ENCODE results near the gene MTFR1L. TPM values are rescaled to one million over a fixed set of nuclear protein-coding genes. Genes with fewer than 3 reads are reported as not detected.

The MTFR1L gene
- total and polyA plus RNA-seq, 9 of the 15 experiments (the other 6 are each of a cell fraction or from before 2014, with no cell fraction given) = 41.4 to 98.5 (median 53.7) TPM

DNA sequence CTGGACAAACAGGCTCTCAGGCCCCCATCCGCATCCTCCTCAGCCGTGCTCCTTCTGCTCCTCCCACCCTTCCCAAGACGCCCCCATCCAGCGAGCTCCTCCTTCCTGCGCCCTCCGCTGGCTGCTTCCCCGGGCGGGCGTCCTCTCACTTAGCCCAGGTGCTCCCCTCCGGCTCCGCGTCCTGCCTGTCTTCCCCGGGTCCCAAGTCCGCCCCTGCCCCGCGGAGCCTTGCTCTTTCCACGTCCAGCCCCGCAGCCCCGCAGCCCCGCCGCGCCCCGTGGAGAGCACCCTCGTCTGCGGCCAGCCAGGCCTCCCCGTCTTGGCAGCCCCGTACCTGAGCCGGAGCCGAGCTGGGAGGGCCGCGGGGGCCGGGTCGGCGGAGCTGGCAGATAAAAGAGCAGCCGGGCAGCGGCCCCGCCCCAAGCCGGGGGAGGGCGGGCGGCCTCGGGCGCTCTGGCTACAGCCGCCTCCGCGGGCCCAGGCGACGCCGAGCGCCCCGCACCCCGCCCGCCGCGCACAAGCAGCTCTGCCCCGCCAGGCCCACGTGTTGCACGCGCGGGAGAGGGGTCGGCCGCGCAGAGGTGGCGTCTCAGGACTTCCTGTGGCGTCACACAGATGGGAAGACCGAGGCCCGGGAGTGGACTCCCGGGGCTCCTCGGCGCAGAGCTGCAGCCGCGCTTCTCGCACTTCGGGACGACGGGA is 55.6 kb downstream of the MTFR1L start, which contains the start of gene PAQR7 (continued):
- peak; percentile 99 for TF ChIP-seq GATAD2B (IDR thresholded peaks at IDR 0.05; ENCODE audit: borderline replicate concordance)
- TF ChIP-seq SOX6 (IDR thresholded peaks at IDR 0.05) = peak; percentile 50; the same call in 1 of the 2 replicates
- TF ChIP-seq BDP1 (IDR thresholded peaks at IDR 0.05; ENCODE audit: insufficient read depth, insufficient read length) = no peak
- no peak for TF ChIP-seq ZNF77 (CRISPR knock-in tag; IDR thresholded peaks at IDR 0.05)
- TF ChIP-seq XRCC5 (IDR thresholded peaks at IDR 0.05; ENCODE audit: low read depth, low read length) = no peak
- no peak for TF ChIP-seq ZC3H4 (CRISPR knock-in tag; IDR thresholded peaks at IDR 0.05; ENCODE audit: borderline replicate concordance)
- peak; percentile 7; the same call in 1 of the 2 replicates for TF ChIP-seq MIER1 (IDR thresholded peaks at IDR 0.05; ENCODE audit: low read depth)
- TF ChIP-seq, protein P1, sequence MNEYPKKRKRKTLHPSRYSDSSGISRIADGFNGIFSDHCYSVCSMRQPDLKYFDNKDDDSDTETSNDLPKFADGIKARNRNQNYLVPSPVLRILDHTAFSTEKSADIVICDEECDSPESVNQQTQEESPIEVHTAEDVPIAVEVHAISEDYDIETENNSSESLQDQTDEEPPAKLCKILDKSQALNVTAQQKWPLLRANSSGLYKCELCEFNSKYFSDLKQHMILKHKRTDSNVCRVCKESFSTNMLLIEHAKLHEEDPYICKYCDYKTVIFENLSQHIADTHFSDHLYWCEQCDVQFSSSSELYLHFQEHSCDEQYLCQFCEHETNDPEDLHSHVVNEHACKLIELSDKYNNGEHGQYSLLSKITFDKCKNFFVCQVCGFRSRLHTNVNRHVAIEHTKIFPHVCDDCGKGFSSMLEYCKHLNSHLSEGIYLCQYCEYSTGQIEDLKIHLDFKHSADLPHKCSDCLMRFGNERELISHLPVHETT (CRISPR knock-in tag; conservative IDR thresholded peaks at IDR 0.05 in 1 of 2, IDR thresholded peaks at IDR 0.05 in 1 of 2) = peak in 1 of 2 experiments; percentile 74; a peak in 2 of 4 replicates
- TF ChIP-seq, protein P2, sequence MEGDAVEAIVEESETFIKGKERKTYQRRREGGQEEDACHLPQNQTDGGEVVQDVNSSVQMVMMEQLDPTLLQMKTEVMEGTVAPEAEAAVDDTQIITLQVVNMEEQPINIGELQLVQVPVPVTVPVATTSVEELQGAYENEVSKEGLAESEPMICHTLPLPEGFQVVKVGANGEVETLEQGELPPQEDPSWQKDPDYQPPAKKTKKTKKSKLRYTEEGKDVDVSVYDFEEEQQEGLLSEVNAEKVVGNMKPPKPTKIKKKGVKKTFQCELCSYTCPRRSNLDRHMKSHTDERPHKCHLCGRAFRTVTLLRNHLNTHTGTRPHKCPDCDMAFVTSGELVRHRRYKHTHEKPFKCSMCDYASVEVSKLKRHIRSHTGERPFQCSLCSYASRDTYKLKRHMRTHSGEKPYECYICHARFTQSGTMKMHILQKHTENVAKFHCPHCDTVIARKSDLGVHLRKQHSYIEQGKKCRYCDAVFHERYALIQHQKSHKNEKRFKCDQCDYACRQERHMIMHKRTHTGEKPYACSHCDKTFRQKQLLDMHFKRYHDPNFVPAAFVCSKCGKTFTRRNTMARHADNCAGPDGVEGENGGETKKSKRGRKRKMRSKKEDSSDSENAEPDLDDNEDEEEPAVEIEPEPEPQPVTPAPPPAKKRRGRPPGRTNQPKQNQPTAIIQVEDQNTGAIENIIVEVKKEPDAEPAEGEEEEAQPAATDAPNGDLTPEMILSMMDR (IDR thresholded peaks at IDR 0.05 in 2 of 3, conservative IDR thresholded peaks at IDR 0.05 in 1 of 3; ENCODE audit: insufficient read depth in 2 of 3, low read depth in 1 of 3, low read length in 3 of 3) = peak in 2 of 3 experiments; percentile 18 to 23; a peak in 2 of 6 replicates
- 0 out of 2 replicates have a peak, but pooled peaks have one; percentile 26 for TF ChIP-seq GTF2A2 (tag; IDR thresholded peaks at IDR 0.05)
- TF ChIP-seq, protein P3, sequence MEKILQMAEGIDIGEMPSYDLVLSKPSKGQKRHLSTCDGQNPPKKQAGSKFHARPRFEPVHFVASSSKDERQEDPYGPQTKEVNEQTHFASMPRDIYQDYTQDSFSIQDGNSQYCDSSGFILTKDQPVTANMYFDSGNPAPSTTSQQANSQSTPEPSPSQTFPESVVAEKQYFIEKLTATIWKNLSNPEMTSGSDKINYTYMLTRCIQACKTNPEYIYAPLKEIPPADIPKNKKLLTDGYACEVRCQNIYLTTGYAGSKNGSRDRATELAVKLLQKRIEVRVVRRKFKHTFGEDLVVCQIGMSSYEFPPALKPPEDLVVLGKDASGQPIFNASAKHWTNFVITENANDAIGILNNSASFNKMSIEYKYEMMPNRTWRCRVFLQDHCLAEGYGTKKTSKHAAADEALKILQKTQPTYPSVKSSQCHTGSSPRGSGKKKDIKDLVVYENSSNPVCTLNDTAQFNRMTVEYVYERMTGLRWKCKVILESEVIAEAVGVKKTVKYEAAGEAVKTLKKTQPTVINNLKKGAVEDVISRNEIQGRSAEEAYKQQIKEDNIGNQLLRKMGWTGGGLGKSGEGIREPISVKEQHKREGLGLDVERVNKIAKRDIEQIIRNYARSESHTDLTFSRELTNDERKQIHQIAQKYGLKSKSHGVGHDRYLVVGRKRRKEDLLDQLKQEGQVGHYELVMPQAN (IDR thresholded peaks at IDR 0.05; ENCODE audit: borderline replicate concordance) = peak; percentile 9; the same call in 1 of the 2 replicates
- peak; percentile 7 for TF ChIP-seq HNRNPLL (IDR thresholded peaks at IDR 0.05; ENCODE audit: low read depth, low read length, poor library complexity, severe bottlenecking)
- no peak for TF ChIP-seq BRD4 (IDR thresholded peaks at IDR 0.05)
- peak; percentile 87 for TF ChIP-seq RBFOX2 (IDR thresholded peaks at IDR 0.05; ENCODE audit: low read depth, low read length)
- TF ChIP-seq ZNF431 (CRISPR knock-in tag; IDR thresholded peaks at IDR 0.05) = peak; percentile 83
- TF ChIP-seq, protein P4, sequence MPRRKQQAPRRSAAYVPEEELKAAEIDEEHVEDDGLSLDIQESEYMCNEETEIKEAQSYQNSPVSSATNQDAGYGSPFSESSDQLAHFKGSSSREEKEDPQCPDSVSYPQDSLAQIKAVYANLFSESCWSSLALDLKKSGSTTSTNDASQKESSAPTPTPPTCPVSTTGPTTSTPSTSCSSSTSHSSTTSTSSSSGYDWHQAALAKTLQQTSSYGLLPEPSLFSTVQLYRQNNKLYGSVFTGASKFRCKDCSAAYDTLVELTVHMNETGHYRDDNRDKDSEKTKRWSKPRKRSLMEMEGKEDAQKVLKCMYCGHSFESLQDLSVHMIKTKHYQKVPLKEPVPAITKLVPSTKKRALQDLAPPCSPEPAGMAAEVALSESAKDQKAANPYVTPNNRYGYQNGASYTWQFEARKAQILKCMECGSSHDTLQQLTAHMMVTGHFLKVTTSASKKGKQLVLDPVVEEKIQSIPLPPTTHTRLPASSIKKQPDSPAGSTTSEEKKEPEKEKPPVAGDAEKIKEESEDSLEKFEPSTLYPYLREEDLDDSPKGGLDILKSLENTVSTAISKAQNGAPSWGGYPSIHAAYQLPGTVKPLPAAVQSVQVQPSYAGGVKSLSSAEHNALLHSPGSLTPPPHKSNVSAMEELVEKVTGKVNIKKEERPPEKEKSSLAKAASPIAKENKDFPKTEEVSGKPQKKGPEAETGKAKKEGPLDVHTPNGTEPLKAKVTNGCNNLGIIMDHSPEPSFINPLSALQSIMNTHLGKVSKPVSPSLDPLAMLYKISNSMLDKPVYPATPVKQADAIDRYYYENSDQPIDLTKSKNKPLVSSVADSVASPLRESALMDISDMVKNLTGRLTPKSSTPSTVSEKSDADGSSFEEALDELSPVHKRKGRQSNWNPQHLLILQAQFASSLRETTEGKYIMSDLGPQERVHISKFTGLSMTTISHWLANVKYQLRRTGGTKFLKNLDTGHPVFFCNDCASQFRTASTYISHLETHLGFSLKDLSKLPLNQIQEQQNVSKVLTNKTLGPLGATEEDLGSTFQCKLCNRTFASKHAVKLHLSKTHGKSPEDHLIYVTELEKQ (CRISPR knock-in tag; IDR thresholded peaks at IDR 0.05) = no peak
- peak; percentile 58 for TF ChIP-seq NBN (IDR thresholded peaks at IDR 0.05; ENCODE audit: low read depth)
